ENCODE results near the gene PIM3.
"Not testable (repeated sequence)": the region's sequence is repeated elsewhere in the genome, so short reads cannot be mapped to it uniquely, and the experiment has no call there.

The PIM3 gene

GRCh38 chr22:49983148-49984042 lies 22.8 kb downstream of the PIM3 start:
- DNase-seq (ENCODE audit: low read depth, low spot score): no peak

- DNase-seq (ENCODE audit: low read depth, low spot score): no peak
Measured at GRCh38 chr22:49986325-49986724, 25.8 kb downstream of the PIM3 start.

- not testable (repeated sequence) for DNase-seq (ENCODE audit: low read depth, low spot score)
Measured at GRCh38 chr22:49989826-49990225, 29.3 kb downstream of the PIM3 start.

- DNase-seq (ENCODE audit: low read depth, low spot score): no peak
Measured at GRCh38 chr22:49991167-49991566, 30.6 kb downstream of the PIM3 start.

GRCh38 chr22:49991907-49992533 lies 31.4 kb downstream of the PIM3 start:
- no peak for DNase-seq (ENCODE audit: low read depth, low spot score)

- DNase-seq (ENCODE audit: low read depth, low spot score): peak; percentile 61
Measured at GRCh38 chr22:49992921-49993648, 32.5 kb downstream of the PIM3 start.

- DNase-seq (ENCODE audit: low read depth, low spot score): no peak
Measured at GRCh38 chr22:49993649-49994360, 33.2 kb downstream of the PIM3 start.

GRCh38 chr22:49994361-49995040 lies 33.9 kb downstream of the PIM3 start:
- DNase-seq (ENCODE audit: low read depth, low spot score): no peak

- no peak for DNase-seq (ENCODE audit: low read depth, low spot score)
Measured at GRCh38 chr22:49995041-49995360, 34.4 kb downstream of the PIM3 start.

- DNase-seq (ENCODE audit: low read depth, low spot score): no peak
Measured at GRCh38 chr22:49995361-49996118, 35.0 kb downstream of the PIM3 start.

GRCh38 chr22:49996119-49996517 lies 35.5 kb downstream of the PIM3 start:
- DNase-seq (ENCODE audit: low read depth, low spot score): no peak

- no peak for DNase-seq (ENCODE audit: low read depth, low spot score)
Measured at GRCh38 chr22:49996518-49997250, 36.1 kb downstream of the PIM3 start.

- no peak for DNase-seq (ENCODE audit: low read depth, low spot score)
Measured at GRCh38 chr22:49997251-49997599, 36.7 kb downstream of the PIM3 start.

- no peak for DNase-seq (ENCODE audit: low read depth, low spot score)
Measured at GRCh38 chr22:49997932-49998717, 37.6 kb downstream of the PIM3 start.

GRCh38 chr22:49998718-49999062 lies 38.1 kb downstream of the PIM3 start:
- DNase-seq (ENCODE audit: low read depth, low spot score): no peak

GRCh38 chr22:49999063-49999945 lies 38.7 kb downstream of the PIM3 start:
- no peak for DNase-seq (ENCODE audit: low read depth, low spot score)

- DNase-seq (ENCODE audit: low read depth, low spot score): no peak
Measured at GRCh38 chr22:49999946-50000586, 39.5 kb downstream of the PIM3 start.
